CD4-positive, alpha-beta T cell treated with Interleukin-21 for 1 hour (primary cell): ENCODE measurements around the gene RIN1.
"Not testable (repeated sequence)": the region's sequence is repeated elsewhere in the genome, so short reads cannot be mapped to it uniquely, and the experiment has no call there.

Experiments
- DNase-seq: peaks from one replicate; pipeline ENCODE4 v3.0.0-alpha.2; 2020

RIN1 gene

GRCh38 chr11:66360406-66361073 lies 24.3 kb upstream of the RIN1 start:
- DNase-seq = no peak

DNA sequence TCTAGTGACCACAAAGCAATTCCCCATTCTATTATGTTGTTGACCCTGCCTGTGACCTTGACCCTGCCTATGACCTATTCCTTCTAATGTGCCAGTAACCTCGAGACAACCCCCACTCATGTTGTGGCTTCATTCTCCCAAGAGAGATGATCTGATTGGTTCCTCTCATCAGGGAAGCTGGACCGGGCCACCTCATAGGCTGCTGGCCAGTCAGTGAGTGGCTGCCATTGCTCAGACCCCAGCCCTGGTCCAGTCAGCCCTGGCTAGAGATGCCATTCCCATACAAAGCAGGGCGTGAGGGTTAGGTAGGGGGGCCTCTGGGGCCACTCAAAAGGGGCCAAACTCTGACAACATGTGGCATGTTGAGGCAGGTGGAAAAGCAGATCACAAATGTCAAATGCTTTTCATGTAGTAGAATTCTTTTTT lies 23.4 kb upstream of the RIN1 start:
- no peak for DNase-seq

DNA sequence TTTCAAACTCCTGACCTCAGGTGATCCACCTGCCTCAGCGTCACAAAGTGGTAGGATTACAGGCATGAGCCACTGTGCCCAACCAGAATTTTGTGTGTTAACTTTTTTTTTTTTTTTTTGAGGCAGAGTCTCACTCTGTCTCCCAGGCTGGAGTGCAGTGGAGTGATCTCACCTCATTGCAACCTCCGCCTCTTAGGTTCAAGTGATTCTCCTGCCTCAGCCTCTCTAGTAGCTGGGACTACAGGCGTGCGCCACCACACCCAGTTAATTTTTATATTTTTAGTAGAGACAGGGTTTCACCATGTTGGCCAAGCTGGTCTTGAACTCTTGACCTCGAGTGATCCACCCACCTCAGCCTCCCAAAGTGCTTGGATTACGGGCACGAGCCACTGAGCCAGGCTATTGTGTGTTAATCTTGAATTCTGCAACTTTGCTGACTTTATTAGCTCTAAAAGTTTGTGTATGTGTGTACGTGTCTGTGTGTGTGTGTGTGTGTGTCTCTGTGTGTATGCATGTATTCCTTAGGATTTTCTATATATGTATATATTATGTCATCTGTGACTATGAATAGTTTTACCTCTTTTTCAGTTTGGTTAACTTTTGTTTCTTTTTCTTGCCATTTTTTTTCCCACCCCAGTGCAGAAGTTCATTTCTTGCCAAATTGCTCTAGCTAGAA lies 14.5 kb upstream of the RIN1 start:
- DNase-seq = not testable (repeated sequence)

DNA sequence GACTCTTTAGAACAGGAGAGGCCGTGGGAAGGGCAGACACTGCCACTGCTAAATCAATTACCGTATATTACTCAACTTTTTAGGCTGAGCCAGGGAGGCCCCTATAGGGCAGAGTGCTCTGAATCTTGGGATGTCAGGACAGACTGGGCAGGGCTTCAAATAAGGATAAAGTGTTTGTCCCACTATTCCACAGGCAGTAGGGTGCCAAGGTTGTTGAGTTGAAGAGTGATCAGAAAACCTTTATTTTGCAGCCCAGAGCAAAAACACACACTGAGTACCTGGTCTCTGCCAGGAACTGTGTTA lies 12.8 kb upstream of the RIN1 start:
- DNase-seq = no peak

GRCh38 chr11:66347425-66348276 lies 11.4 kb upstream of the RIN1 start, which contains the start of gene B4GAT1:
Gene B4GAT1 (minus strand): TSS chr11:66347629. CDS start chr11:66347545, 84 bp downstream.
- DNase-seq = peak; percentile 89

DNA sequence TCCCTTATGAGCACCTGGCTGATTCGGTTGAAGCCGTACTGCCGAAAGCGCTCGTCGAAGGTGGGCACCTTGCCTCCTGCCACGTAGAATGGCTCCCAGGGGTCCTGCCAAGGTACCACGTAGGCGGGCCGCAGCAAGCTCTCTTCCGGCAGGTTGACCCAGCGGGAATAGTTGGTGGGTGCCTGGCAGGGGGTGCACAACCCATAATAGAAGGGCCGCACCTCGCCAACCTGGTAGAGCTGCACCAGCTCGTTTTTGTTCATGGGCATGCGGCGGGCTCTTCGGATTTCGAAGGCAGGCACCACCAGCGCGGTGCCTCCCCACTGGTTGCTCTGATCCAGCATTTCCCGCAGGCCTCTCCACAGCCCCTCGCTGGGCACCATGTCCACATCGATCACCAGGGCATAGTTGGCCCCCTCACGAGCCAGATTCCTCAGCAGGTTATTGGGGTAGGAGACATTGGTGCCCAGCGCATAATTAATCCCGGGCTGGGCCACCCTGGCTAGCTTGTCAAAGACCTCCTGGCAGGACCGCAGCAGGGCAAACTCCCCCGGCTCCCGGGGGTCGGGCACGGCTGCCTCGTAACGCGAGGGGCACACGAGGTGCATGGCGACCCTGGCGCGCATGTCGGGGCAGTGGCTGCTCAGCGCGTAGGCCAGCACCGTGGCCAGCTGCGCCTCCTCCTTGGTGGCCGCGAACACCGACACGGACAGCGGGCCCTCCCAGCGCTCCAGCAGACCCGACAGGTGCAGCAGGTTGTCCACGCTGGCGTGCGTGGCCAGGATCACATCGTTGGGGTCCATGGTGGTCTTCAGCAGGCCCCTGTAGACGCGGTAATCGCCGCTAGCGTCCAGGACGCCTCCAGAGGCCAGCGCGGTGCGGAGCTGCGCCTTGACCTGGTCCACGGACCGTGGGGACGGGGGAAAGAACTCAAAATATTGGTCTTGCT lies 10.5 kb upstream of the RIN1 start:
- DNase-seq = no peak

GRCh38 chr11:66345316-66345649 lies 9.0 kb upstream of the RIN1 start:
- DNase-seq = no peak

DNA sequence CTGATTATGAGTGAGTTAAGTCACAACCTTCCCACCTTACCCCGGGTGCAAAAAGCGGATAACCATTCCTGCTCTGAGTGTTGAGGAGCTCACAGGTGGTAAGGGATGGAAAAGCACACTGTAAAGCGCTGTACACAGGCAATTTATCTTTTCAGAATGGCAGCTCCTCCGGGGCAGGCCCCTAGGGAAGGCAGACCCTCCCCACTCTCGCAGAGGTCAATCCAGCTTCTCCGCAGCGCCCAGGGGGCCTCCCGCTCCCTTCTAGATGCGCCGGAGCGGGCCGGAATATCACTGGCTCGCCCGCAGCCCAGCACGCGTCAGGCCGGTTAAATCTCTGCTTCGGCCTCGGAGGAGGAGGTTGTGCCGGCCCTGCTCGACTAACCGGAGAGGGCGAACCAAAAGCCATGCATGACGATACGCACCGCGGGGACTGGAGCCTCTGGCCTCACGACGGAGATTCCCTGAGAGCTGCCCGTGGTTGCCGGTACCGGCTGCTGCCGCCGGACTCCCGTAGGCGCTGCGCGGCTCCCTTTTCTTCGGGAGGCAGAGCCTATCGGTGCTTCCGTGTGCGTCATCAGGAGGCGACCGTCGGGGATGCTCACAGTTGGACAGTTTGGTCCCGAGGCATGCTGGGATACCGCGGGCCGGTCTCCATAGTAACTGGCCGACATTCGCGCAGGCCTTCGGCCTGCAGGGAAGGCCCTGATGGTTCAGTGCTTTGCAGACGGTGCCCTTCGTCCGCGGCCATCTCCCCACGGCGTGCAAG lies 8.5 kb upstream of the RIN1 start, which contains the start of gene BRMS1:
TSS of gene BRMS1 (minus strand) at position 555 of the 766 bp plus-strand sequence. CDS start 2,870 bp downstream, outside the sequence.
- DNase-seq = peak; percentile 96

- DNase-seq = no peak
These were observed 6.9 kb upstream of the RIN1 start for GRCh38 chr11:66343176-66343575.

- DNase-seq = no peak
These were observed 5.4 kb upstream of the RIN1 start for GRCh38 chr11:66341502-66342126.

- DNase-seq = no peak
These were observed 4.6 kb upstream of the RIN1 start for GRCh38 chr11:66340596-66341501.

- DNase-seq = no peak
These were observed 3.7 kb upstream of the RIN1 start for GRCh38 chr11:66339686-66340483.

GRCh38 chr11:66339162-66339675 lies 3.0 kb upstream of the RIN1 start:
- no peak for DNase-seq

GRCh38 chr11:66338276-66339161 lies 2.3 kb upstream of the RIN1 start:
- no peak for DNase-seq

- no peak for DNase-seq
These were observed 1.1 kb upstream of the RIN1 start for GRCh38 chr11:66337103-66337899.

DNA sequence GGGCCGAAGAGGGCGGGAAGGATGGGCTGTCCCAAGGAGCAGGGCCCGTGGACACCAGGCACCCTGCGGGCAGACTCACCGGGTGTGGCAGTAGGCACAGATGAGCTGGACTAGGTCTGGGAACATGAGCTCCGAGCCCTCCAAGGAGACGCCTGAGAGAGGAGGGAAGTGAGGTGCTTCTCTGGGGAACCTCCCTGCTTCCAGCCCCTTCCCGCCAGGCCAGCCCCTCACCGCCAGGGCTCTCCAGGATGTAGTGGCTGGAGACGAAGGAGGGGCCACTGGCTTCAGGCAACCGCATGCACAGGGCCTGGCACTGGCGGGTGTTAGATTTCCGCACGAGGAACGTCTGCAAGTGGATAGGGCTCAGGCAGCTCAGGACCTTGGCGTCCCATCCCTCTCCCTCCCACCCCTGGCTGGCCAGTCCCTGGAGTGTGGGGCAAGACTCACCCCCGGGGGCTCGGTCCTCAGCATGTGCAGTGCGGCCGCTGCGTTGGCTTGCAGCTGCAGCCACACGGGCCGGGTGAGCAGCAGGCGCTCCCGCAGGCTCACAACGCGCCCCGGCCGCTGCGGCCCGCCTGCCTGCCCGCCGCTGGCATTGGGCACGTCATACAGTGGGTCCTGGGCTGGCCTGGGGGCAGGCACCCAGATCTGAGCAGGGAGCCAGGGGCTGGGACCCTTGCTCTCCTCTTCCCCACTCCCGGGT lies 552 bp downstream of the RIN1 start:
- no peak for DNase-seq
